Measurements from ENCODE around the gene KRTAP4-3.

- TF ChIP-seq POLR2AphosphoS5 (IDR thresholded peaks at IDR 0.05; ENCODE audit: borderline replicate concordance, low read depth, low read length): no peak; the same call in 1 of the 2 replicates
- no peak for TF ChIP-seq EZH2 (IDR thresholded peaks at IDR 0.05)
- TF ChIP-seq FOXP2 (optimal IDR thresholded peaks at IDR 0.05; ENCODE audit: control extremely low read depth, extremely low read length, insufficient read depth): no peak
These were observed 22.8 kb downstream of the KRTAP4-3 start for GRCh38 chr17:41145261-41145660.
